HG03575 (cell line): Measurements from ENCODE around the gene LMF1.

ENCODE experiments used
- ATAC-seq: cut with Tn5 transposase; IDR thresholded peaks from one replicate; pipeline ENCODE4 v1.9.1; 2021; ENCODE audit not compliant: unreplicated experiment, insufficient number of reproducible peaks, low FRiP score; ENCODE audit errors: extremely low read depth

The LMF1 gene

GRCh38 chr16:970766-971581 lies at the start of gene LMF1:
Gene LMF1 (minus strand): TSS chr16:970984. CDS start chr16:970980, 4 bp downstream.
- ATAC-seq: no peak

DNA sequence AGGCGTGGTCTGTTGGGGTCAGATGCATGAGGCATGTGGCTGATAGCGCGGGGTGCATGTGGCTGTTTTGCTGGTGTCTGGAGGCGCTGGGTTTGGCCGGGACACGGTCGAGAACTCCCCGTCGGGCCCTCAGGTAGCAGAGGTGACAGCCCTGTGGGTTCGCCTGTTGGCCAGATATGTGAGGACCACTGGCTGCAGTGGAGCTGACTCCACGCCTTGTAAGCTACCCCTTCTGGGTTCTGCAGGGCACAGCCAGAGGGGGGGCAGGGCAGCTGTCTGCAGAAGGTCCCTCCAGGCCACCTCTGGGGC lies 49.3 kb upstream of the LMF1 start:
- ATAC-seq: no peak

DNA sequence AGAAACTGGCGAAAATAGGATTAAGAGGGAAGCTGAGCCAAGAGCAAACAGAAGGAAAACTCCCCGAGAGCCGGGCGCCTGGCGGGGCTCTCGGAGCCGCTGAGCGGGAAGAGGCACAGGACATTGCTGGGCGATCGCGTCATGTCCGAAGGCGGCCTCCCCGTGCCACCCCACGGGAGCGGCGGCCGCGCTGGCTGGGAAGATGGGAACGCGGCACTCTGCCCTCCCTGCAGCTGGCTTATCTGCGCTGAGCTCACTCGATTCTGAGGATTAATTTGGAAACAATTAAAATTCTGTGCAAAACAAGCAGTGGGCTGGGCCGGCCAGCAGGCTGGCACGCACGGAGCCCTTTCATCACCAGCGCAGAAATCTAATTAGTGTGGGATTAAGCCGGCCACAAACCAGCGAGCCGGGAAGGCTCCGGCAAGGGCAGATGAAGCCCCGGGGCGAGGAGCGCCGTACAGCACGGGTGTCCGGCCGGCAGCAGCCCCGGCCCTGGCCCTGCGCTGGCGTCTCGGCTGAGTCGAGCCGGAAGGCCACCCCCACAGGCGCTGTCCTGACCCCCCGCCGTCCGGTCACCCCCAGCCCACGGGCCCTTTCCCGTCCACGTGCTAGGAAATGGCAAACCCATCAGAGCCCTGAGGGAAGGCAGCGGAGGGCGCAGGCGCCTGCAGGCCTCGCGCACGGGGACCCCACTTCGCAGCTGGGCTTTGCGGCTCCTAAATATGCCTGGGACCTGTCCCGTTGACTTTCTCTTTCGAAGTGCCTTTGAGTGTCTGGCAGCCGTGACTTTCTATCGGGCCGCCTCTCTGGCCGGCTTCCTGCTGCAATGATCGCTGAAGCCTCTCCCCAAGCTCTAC lies 48.7 kb upstream of the LMF1 start:
- ATAC-seq: no peak

DNA sequence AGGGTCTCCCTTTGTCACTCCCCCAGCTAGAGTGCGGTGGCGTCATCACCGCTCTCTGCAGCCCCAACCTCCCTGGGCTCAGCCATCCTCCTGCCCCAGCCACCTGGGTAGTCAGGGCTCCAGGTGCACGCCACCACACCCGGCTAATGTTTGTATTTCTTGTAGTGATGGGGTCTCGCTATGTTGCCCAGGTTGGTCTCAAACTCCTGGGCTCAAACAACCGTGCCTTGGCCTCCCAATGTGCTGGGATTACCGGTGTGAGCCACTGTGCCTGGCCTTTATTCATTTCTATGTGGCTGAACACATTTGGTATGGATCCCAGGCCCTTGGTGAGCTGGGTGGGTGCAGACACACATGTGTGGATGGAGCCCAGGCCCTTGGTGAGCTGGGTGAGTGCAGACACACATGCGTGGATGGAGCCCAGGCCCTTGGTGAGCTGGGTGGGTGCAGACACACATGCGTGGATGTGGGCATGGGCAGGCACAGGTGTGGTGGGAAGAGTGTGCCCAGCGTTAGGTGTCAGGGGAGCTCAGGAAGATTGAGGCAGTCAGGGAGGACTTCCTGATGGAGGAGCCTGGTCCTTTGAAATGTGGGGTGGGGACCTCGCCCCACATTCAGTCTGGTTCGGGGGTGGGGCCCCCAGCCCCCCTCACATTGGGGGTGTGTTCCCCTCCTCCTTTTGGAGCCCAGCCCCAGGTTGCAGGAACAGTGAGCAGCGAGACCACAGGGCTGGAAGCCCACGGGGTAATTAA lies 47.8 kb upstream of the LMF1 start:
- no peak for ATAC-seq

DNA sequence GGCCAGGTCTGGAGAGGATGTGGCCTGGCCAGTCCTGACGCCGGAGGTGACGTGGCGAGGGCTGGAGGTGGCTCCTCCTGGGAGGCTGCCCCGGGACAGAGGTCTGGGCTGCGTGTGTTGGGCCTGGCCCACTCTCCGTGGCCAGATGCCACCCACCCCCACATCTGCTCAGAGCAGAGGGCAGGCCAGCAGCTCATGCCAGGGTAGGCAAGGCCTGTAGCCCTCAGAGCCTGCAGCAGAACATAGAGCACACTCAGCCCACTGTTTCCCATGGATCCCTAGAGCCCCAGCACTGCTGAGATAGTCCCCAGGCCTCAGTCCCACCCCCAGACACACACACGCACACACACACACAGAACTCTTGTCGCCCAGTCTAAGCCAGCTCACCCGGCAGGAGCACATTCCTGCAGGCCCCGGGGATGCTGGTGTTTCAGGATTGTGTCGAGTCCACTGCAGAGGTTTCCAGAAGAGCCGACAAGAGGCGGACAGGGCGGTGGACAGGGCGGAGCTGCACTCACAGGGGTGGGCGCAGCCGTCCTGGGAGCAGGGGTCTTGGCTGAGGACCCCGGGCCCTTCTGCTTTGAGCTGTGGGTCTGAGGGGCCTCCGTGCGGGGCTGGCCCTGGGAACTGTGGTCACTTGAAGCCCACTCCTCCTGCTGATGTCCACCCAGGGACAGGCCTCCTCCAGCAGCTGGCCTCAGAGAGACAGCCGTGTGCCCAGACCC lies 44.1 kb upstream of the LMF1 start:
- no peak for ATAC-seq

DNA sequence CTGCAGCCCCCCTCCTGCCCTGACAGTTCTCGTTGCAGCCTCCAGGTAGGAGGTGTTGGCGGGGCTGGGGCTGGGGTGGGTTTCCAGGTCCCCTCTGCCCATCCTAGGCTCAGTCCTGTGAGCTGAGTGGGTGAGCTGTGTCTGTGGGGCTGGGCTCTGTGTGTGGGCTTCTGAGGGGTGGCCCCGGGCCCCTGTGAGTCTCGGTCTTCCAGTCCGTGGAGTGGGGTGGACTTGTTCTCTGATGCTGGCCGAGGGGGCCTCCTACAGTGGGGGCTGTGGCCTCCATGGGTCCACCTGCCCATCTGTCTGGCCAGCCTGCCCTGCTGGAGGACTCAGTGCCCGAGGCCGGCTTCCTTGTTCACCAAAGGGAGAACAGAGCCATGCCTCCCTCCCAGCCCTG lies 43.4 kb upstream of the LMF1 start:
- no peak for ATAC-seq

GRCh38 chr16:1013593-1013900 lies 42.8 kb upstream of the LMF1 start:
- no peak for ATAC-seq

GRCh38 chr16:1012722-1013592 lies 42.2 kb upstream of the LMF1 start:
- no peak for ATAC-seq

DNA sequence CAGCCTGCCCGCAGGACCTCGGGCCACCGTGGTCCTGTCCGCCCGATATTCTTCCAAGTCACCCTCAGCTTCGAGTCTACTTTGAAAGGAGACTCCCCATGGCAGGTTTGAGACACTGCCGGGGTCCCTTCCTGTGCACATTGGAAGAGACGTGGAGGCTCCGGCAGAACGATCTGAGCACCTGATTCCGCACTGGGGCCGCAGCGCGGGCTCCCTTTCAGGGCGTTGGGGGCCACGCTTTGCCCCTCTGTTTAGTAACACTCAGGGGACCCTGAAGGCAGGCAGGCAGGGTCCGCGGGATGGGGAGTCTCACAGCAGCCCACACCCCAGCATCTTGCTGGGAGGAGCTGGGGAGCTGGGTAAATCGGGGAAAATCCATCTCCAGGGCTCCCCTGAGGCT lies 41.4 kb upstream of the LMF1 start:
- no peak for ATAC-seq

GRCh38 chr16:1011316-1012082 lies 40.7 kb upstream of the LMF1 start:
- ATAC-seq: no peak

GRCh38 chr16:1010815-1011214 lies 40.0 kb upstream of the LMF1 start:
- ATAC-seq: no peak

DNA sequence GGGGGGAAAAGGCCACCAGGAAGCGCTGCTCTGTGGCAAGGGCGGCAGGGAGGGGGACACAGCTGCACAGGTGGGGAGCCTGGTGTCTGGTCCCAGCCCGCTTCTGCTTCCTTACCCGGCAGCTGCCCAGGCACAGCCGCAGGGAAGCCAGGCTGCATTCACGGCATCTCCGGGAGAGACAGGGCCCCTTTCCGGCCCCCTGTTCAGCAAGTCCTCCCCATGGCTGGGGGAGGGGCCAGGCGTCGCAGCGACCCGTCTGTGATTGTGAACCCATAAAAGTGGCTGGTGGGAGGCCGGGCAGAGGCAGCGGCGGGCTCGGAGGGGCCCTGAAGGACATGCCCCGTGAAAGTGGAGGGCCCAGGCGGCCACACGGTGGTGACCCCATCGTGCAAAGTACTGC lies 39.5 kb upstream of the LMF1 start:
- no peak for ATAC-seq

GRCh38 chr16:1009358-1010150 lies 38.8 kb upstream of the LMF1 start:
- ATAC-seq: no peak

DNA sequence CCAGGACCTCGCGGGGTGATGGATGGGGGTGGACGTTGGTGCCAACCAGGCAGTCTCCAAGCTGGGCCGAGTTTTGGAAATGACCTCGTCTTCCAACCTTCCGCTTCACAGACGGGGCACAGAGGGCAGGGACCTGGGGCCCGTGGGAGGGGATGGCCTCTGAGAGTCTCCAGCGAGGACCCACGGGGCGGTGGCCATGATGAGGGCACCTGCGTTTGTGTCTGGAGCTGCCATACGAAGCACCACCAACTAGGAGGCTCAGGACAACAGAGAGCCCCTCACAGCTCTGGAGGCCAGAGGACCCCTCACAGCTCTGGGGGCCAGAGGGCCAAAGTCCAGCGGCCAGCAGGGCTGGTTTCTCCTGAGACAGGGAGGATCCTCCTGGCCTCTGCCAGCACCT lies 37.3 kb upstream of the LMF1 start:
- no peak for ATAC-seq

DNA sequence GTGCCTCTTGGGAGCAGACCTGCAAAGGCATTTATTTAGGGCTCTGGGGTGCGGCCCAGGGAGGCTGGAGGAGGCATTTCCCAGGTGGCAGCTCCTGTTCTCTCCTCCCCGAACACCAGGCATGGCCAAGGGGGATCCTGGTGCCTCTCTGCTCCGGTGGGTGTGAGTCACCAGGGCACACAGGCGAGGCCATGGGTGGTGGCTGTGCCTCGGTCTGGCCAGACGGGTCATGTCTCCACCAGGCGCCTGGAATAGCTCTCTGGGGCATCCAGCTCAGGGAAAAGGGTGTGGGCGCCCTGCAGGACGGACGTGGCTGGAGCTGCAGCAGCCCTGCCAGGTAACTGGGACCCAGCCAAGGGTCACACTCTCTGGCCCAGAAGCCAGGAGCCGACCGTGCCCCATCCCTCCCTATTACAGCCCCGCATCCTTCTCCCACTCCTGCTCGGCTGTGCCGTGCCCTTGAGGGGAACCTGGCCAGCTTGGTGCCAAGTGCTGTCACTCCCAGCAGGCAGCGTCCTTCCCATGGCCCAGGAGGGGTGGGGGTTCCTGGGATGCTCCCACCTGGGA lies 36.6 kb upstream of the LMF1 start:
- ATAC-seq: no peak

DNA sequence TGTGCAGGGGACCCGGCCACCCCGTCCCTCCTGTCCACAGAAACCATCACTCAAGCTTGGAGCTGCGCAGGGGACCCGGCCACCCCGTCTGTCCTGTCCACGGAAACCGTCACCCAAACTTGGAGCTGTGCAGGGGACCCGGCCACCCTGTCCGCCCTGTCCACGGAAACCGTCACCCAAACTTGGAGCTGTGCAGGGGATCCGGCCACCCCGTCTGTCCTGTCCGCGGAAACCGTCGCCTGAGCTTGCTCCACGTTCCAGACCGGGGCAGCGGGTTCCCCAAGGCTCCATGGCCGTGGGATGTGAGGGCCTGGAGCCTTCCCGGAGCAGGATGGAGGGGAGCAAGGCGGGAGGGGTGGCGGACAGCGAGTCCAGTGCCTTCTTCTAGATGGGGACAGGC lies 36.0 kb upstream of the LMF1 start:
- no peak for ATAC-seq

DNA sequence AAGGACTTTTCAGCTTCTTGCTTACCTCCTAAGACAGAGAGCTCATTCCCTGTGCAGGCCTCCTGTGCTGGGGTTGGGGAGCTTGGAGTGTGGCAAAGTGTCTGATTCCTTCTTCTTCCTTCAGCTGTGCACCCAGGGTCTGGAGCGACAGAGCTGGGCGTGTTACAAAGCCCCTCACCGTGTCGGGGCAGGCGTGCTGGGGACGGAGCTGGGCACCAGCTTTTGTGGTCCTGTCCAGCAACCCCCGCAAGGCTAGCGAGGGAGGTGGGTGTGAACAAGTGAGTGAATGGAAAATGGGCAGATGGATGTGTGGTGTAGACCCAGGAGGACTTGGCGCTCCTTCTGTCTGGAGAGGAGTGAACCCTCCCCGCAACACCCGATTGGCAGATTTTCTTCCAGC lies 34.5 kb upstream of the LMF1 start:
- no peak for ATAC-seq
